Measurements from ENCODE around the gene MT1HL1.
"Not testable (repeated sequence)": the region's sequence is repeated elsewhere in the genome, so short reads cannot be mapped to it uniquely, and the experiment has no call there.

MT1HL1 gene

GRCh38 chr1:236974025-236974424 is 30.2 kb downstream of the MT1HL1 start:
- not testable (repeated sequence) for DNase-seq

- DNase-seq, result no peak
Measured at GRCh38 chr1:236966636-236967035, 37.6 kb downstream of the MT1HL1 start.

- no peak for DNase-seq
Measured at GRCh38 chr1:236963920-236964319, 40.3 kb downstream of the MT1HL1 start.

- no peak for DNase-seq
Measured at GRCh38 chr1:236959112-236959511, 45.1 kb downstream of the MT1HL1 start.

GRCh38 chr1:236957235-236957634 is 47.0 kb downstream of the MT1HL1 start:
- no peak for DNase-seq

Data from eye (tissue), 1 donor.